Smooth muscle cell (in vitro differentiated cells): ENCODE measurements around the gene WDR1. TPM values are rescaled to one million over a fixed set of nuclear protein-coding genes. Genes with fewer than 3 reads are reported as not detected.

Experiments used
- DNase-seq: peaks from one replicate; lab custom pipeline; 2025; ENCODE audit not compliant: unreplicated experiment; lab: John Stamatoyannopoulos, UW
- H2AFZ ChIP-seq: fragments of 200-600 bp; sonication (generic); 2 replicates; pipeline ENCODE4 v1.6.0; 2016; ENCODE audit warnings: antibody characterized with exemption, low read depth, mild to moderate bottlenecking
- H3F3A ChIP-seq: fragments of 200-600 bp; sonication (generic); 2 replicates; pipeline ENCODE4 v1.6.0; 2017; ENCODE audit warnings: antibody characterized with exemption, low read depth
- H3K27ac ChIP-seq: fragments of 200-600 bp; sonication (generic); 2 replicates; pipeline ENCODE4 v1.5.1; 2016; ENCODE audit warnings: low read depth, mild to moderate bottlenecking
- H3K27me3 ChIP-seq: fragments of 200-600 bp; sonication (generic); 2 replicates; pipeline ENCODE4 v1.6.1; 2016; ENCODE audit warnings: low read depth, mild to moderate bottlenecking
- H3K36me3 ChIP-seq: fragments of 200-600 bp; sonication (generic); 2 replicates; pipeline ENCODE4 v1.5.1; 2016; ENCODE audit warnings: low read depth
- H3K4me1 ChIP-seq: fragments of 200-600 bp; sonication (generic); 2 replicates; pipeline ENCODE4 v1.5.1; 2016; ENCODE audit warnings: low read depth
- H3K4me2 ChIP-seq: fragments of 200-600 bp; sonication (generic); 2 replicates; pipeline ENCODE4 v1.6.0; 2016; ENCODE audit warnings: mild to moderate bottlenecking
- H3K4me3 ChIP-seq: fragments of 200-600 bp; sonication (generic); 2 replicates; pipeline ENCODE4 v1.5.1; 2016; ENCODE audit warnings: mild to moderate bottlenecking
- H3K79me2 ChIP-seq: fragments of 200-600 bp; sonication (generic); 2 replicates; pipeline ENCODE4 v1.6.0; 2016; ENCODE audit warnings: low read depth, mild to moderate bottlenecking
- H3K9ac ChIP-seq: fragments of 200-600 bp; sonication (generic); 2 replicates; pipeline ENCODE4 v1.6.0; 2016; ENCODE audit warnings: low read depth
- H3K9me3 ChIP-seq: fragments of 200-600 bp; sonication (generic); replicated peaks from 2 replicates; pipeline ENCODE4 v1.5.1; 2016; ENCODE audit warnings: low read depth
- H4K20me1 ChIP-seq: fragments of 200-600 bp; sonication (generic); 2 replicates; pipeline ENCODE4 v1.6.0; 2016; ENCODE audit warnings: low read depth
- WGBS: methylation state at CpG from one replicate; pipeline ENCODE4 v1.1.7; 2016; ENCODE audit warnings: low lambda C conversion rate; 5-methylcytosine and 5-hydroxymethylcytosine counted together
- polyA plus RNA-seq: library from polyadenylated mRNA; unstranded; fragments of >200 nt; fragmentation: Nextera tagmentation; extraction: Ambion mirVana; gene quantifications from 2 replicates; pipeline ENCODE4 v1.2.1, GENCODE V29; 2016
- total RNA-seq: library from RNA; depleted of rRNA; stranded (reverse); fragments of >200 nt; gene quantifications from 2 replicates; pipeline ENCODE4 v1.2.3, GENCODE V29; 2014
- TF ChIP-seq, protein P1 (sequence below): fragments of 200-600 bp; sonication (generic); IDR thresholded peaks from 2 replicates; pipeline ENCODE4 v1.5.1; 2017; ENCODE audit warnings: borderline replicate concordance, mild to moderate bottlenecking, antibody characterized with exemption; ENCODE audit not compliant: insufficient read depth, poor library complexity, severe bottlenecking

Gene WDR1
- total and polyA plus RNA-seq, 2 experiments from 2014 or later = 259 to 273 TPM

GRCh38 chr4:10144479-10144878 lies 27.9 kb upstream of the WDR1 start:
- H3K4me1 ChIP-seq = no peaks in the 10 kb centered on the region
- H3K9me3 ChIP-seq = no peaks in the 10 kb centered on the region
- H3K36me3 ChIP-seq = no peaks in the 10 kb centered on the region
- H3K4me2 ChIP-seq = no peak overlapping the region
- no peaks in the 10 kb centered on the region for H3F3A ChIP-seq
- no peak overlapping the region for H3K9ac ChIP-seq
- H4K20me1 ChIP-seq = no peaks in the 10 kb centered on the region
- no peak overlapping the region for H2AFZ ChIP-seq
- no peak overlapping the region for H3K4me3 ChIP-seq
- peaks cover 42% of the 10 kb centered on the region for H3K27me3 ChIP-seq
- TF ChIP-seq, protein P1, sequence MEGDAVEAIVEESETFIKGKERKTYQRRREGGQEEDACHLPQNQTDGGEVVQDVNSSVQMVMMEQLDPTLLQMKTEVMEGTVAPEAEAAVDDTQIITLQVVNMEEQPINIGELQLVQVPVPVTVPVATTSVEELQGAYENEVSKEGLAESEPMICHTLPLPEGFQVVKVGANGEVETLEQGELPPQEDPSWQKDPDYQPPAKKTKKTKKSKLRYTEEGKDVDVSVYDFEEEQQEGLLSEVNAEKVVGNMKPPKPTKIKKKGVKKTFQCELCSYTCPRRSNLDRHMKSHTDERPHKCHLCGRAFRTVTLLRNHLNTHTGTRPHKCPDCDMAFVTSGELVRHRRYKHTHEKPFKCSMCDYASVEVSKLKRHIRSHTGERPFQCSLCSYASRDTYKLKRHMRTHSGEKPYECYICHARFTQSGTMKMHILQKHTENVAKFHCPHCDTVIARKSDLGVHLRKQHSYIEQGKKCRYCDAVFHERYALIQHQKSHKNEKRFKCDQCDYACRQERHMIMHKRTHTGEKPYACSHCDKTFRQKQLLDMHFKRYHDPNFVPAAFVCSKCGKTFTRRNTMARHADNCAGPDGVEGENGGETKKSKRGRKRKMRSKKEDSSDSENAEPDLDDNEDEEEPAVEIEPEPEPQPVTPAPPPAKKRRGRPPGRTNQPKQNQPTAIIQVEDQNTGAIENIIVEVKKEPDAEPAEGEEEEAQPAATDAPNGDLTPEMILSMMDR = no peak
- DNase-seq = no peak
- H3K79me2 ChIP-seq = no peaks in the 10 kb centered on the region
- H3K27ac ChIP-seq = no peak overlapping the region

DNA sequence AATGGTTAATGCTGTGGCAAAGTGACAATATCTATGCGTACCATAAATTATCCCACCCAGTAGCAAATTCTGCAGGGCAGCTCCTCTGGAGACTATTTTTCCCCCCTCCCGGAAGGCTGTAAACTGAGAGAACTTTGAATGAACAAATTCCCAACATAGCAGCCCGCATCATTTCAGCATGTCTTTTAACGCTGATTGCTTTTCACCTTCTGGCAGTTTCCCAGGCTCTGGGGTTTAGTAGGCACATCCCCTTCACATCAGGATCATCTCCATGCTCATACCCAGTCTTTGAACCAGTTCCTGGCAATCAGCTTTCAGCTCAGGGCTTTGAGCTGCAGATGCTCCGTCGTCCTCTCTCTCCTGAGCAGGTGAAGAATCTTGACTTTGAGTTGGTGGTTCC lies 26.6 kb upstream of the WDR1 start:
- H2AFZ ChIP-seq = no peak overlapping the region
- no peaks in the 10 kb centered on the region for H4K20me1 ChIP-seq
- DNase-seq = no peak
- H3K79me2 ChIP-seq = no peaks in the 10 kb centered on the region
- no peak overlapping the region for H3K9ac ChIP-seq
- no peak overlapping the region for H3K4me3 ChIP-seq
- 93% methylated on average over 6 of the region's 6 CpGs for WGBS
- no peaks in the 10 kb centered on the region for H3F3A ChIP-seq
- no peak overlapping the region for H3K4me2 ChIP-seq
- no peaks in the 10 kb centered on the region for H3K4me1 ChIP-seq
- TF ChIP-seq, protein P1 = no peak
- H3K9me3 ChIP-seq = no peaks in the 10 kb centered on the region
- H3K36me3 ChIP-seq = no peaks in the 10 kb centered on the region
- no peak overlapping the region for H3K27ac ChIP-seq
- H3K27me3 ChIP-seq = peaks cover 42% of the 10 kb centered on the region

- H2AFZ ChIP-seq = no peak overlapping the region
- 39% methylated on average over 10 of the region's 10 CpGs for WGBS
- TF ChIP-seq, protein P1 = no peak
Observed at GRCh38 chr4:10140866-10141759, 24.5 kb upstream of the WDR1 start.

GRCh38 chr4:10139518-10139917 lies 22.9 kb upstream of the WDR1 start:
- H4K20me1 ChIP-seq = no peaks in the 10 kb centered on the region
- TF ChIP-seq, protein P1 = no peak
- no peak overlapping the region for H3K9ac ChIP-seq
- no peak for DNase-seq
- no peaks in the 10 kb centered on the region for H3K36me3 ChIP-seq
- H3K27ac ChIP-seq = no peak overlapping the region
- no peak overlapping the region for H3K4me3 ChIP-seq
- H3K4me1 ChIP-seq = no peaks in the 10 kb centered on the region
- H3K4me2 ChIP-seq = no peak overlapping the region
- H3K9me3 ChIP-seq = no peaks in the 10 kb centered on the region
- no peak overlapping the region for H2AFZ ChIP-seq
- no peaks in the 10 kb centered on the region for H3F3A ChIP-seq
- no peaks in the 10 kb centered on the region for H3K79me2 ChIP-seq
- peaks cover 42% of the 10 kb centered on the region for H3K27me3 ChIP-seq
- WGBS = 76% methylated on average over 2 of the region's 2 CpGs

More at GRCh38 chr4:10140866-10141759, 24.5 kb upstream of the WDR1 start:
- Histone ChIP-seq H3K4me1 (no peaks in the 10 kb centered on the region), H3K4me2 (no peak overlapping the region), H3K27ac (no peak overlapping the region), H3K36me3 (no peaks in the 10 kb centered on the region), H3K27me3 (peaks cover 42% of the 10 kb centered on the region), H3K4me3 (no peak overlapping the region), H3F3A (no peaks in the 10 kb centered on the region), H3K79me2 (no peaks in the 10 kb centered on the region), H3K9ac (no peak overlapping the region), H4K20me1 (no peaks in the 10 kb centered on the region), H3K9me3 (no peaks in the 10 kb centered on the region)
- no peak for DNase-seq
